Tibial nerve (tissue), 4 donors: ENCODE results near the gene ADRM1.

ENCODE experiments used
- CTCF ChIP-seq, 5 experiments: fragments of 200-600 bp in 3 of 5; fragments of 450-650 bp in 2 of 5; sonication (generic) in 3 of 5; IDR thresholded peaks; one replicate each; pipeline ENCODE4 v1.5.1; 2016 to 2019; ENCODE audit warnings: antibody characterized with exemption in 5 of 5, mild to moderate bottlenecking in 3 of 5, moderate library complexity in 2 of 5
- EP300 ChIP-seq, 2 donors: sonication (generic); formaldehyde crosslinking; IDR thresholded peaks; one replicate each; pipeline ENCODE4 v1.6.1; 2017; ENCODE audit warnings: antibody characterized with exemption in 2 of 2, mild to moderate bottlenecking in 1 of 2
- POLR2A ChIP-seq, 2 donors: fragments of 450-650 bp; IDR thresholded peaks; one replicate each; pipeline ENCODE4 v1.6.1; 2017; ENCODE audit warnings: antibody characterized with exemption in 2 of 2, mild to moderate bottlenecking in 2 of 2, moderate library complexity in 2 of 2

- TF ChIP-seq POLR2A (IDR thresholded peaks at IDR 0.05) (no peak), CTCF (IDR thresholded peaks at IDR 0.05) (no peak), EP300 (IDR thresholded peaks at IDR 0.05) (no peak)
Observed at GRCh38 chr20:62313460-62314338, 10.9 kb downstream of the ADRM1 start.
